ENCODE measurements around the gene PLN. TPM values are rescaled to one million over a fixed set of nuclear protein-coding genes. Genes with fewer than 3 reads are reported as not detected.

The PLN gene
- total and polyA plus RNA-seq, 2 experiments from 2014 or later: 0.40 to 0.80 TPM

GRCh38 chr6:118597636-118598035, 49.5 kb downstream of the PLN start:
- H3K4me3 ChIP-seq: no peak overlapping the region
- no peak overlapping the region for H2AFZ ChIP-seq
- no peaks in the 10 kb centered on the region for H3K27me3 ChIP-seq
- no peaks in the 10 kb centered on the region for H3K36me3 ChIP-seq (replicated peaks; ENCODE audit: insufficient read depth, low read depth)
- H3K4me2 ChIP-seq: no peak overlapping the region
- no peak for DNase-seq (ENCODE audit: low spot score)
- no peak overlapping the region for H3K27ac ChIP-seq
- no peak for TF ChIP-seq EZH2 (IDR thresholded peaks at IDR 0.05; ENCODE audit: borderline replicate concordance)
- no peak for TF ChIP-seq EZH2phosphoT487 (IDR thresholded peaks at IDR 0.05; ENCODE audit: low read depth, severe bottlenecking, unreplicated experiment)
- TF ChIP-seq CTCF (IDR thresholded peaks at IDR 0.05; ENCODE audit: poor library complexity): no peak
- H3K79me2 ChIP-seq: peaks cover 53% of the 10 kb centered on the region
- no peaks in the 10 kb centered on the region for H3K9me2 ChIP-seq (replicated peaks; ENCODE audit: insufficient read depth)
- WGBS (ENCODE audit: low lambda C conversion rate, missing lambda C conversion rate): 70% methylated on average over 3 of the region's 3 CpGs
- no peaks in the 10 kb centered on the region for H3K4me1 ChIP-seq (ENCODE audit: insufficient read depth)
- no peaks in the 10 kb centered on the region for H4K20me1 ChIP-seq (ENCODE audit: insufficient read depth, poor library complexity, severe bottlenecking)
- H3K9me3 ChIP-seq (ENCODE audit: low read depth): no peaks in the 10 kb centered on the region

GRCh38 chr6:118598324-118598723, 50.2 kb downstream of the PLN start:
- no peaks in the 10 kb centered on the region for H3K9me3 ChIP-seq (ENCODE audit: low read depth)
- H4K20me1 ChIP-seq (ENCODE audit: insufficient read depth, poor library complexity, severe bottlenecking): no peaks in the 10 kb centered on the region
- no peaks in the 10 kb centered on the region for H3K36me3 ChIP-seq (replicated peaks; ENCODE audit: insufficient read depth, low read depth)
- H2AFZ ChIP-seq: no peak overlapping the region
- no peaks in the 10 kb centered on the region for H3K9me2 ChIP-seq (replicated peaks; ENCODE audit: insufficient read depth)
- H3K79me2 ChIP-seq: peaks cover 51% of the 10 kb centered on the region
- H3K27me3 ChIP-seq: no peaks in the 10 kb centered on the region
- TF ChIP-seq EZH2phosphoT487 (IDR thresholded peaks at IDR 0.05; ENCODE audit: low read depth, severe bottlenecking, unreplicated experiment): no peak
- no peak for TF ChIP-seq CTCF (IDR thresholded peaks at IDR 0.05; ENCODE audit: poor library complexity)
- no peak for TF ChIP-seq EZH2 (IDR thresholded peaks at IDR 0.05; ENCODE audit: borderline replicate concordance)
- no peak overlapping the region for H3K4me3 ChIP-seq
- no peak for DNase-seq (ENCODE audit: low spot score)
- no peak overlapping the region for H3K4me2 ChIP-seq
- H3K27ac ChIP-seq: no peak overlapping the region
- no peaks in the 10 kb centered on the region for H3K4me1 ChIP-seq (ENCODE audit: insufficient read depth)
- WGBS (ENCODE audit: low lambda C conversion rate, missing lambda C conversion rate): 78% methylated on average over 2 of the region's 2 CpGs

- Histone ChIP-seq H2AFZ (no peak overlapping the region), H3K27ac (no peak overlapping the region), H3K79me2 (peaks cover 33% of the 10 kb centered on the region), H3K9me2 (replicated peaks; ENCODE audit: insufficient read depth) (no peaks in the 10 kb centered on the region), H3K4me2 (no peak overlapping the region), H4K20me1 (ENCODE audit: insufficient read depth, poor library complexity, severe bottlenecking) (no peaks in the 10 kb centered on the region), H3K9me3 (ENCODE audit: low read depth) (no peaks in the 10 kb centered on the region), H3K27me3 (no peaks in the 10 kb centered on the region), H3K36me3 (replicated peaks; ENCODE audit: insufficient read depth, low read depth) (no peaks in the 10 kb centered on the region), H3K4me1 (ENCODE audit: insufficient read depth) (no peaks in the 10 kb centered on the region), H3K4me3 (no peak overlapping the region)
- TF ChIP-seq EZH2 (IDR thresholded peaks at IDR 0.05; ENCODE audit: borderline replicate concordance) (no peak), EZH2phosphoT487 (IDR thresholded peaks at IDR 0.05; ENCODE audit: low read depth, severe bottlenecking, unreplicated experiment) (no peak)
- no peak for DNase-seq (ENCODE audit: low spot score)
- WGBS (ENCODE audit: low lambda C conversion rate, missing lambda C conversion rate): 100% methylated on average over 2 of the region's 2 CpGs
Measured at GRCh38 chr6:118602300-118602699, 54.2 kb downstream of the PLN start.

GRCh38 chr6:118603372-118603771, 55.3 kb downstream of the PLN start:
- Histone ChIP-seq H3K4me3 (no peak overlapping the region), H3K4me1 (ENCODE audit: insufficient read depth) (no peaks in the 10 kb centered on the region), H2AFZ (no peak overlapping the region), H3K4me2 (no peak overlapping the region), H3K36me3 (replicated peaks; ENCODE audit: insufficient read depth, low read depth) (no peaks in the 10 kb centered on the region), H3K9me2 (replicated peaks; ENCODE audit: insufficient read depth) (no peaks in the 10 kb centered on the region), H3K79me2 (peaks cover 40% of the 10 kb centered on the region), H3K27me3 (no peaks in the 10 kb centered on the region), H3K9me3 (ENCODE audit: low read depth) (no peaks in the 10 kb centered on the region), H3K27ac (no peak overlapping the region), H4K20me1 (ENCODE audit: insufficient read depth, poor library complexity, severe bottlenecking) (no peaks in the 10 kb centered on the region)
- 97% methylated on average over 2 of the region's 2 CpGs for WGBS (ENCODE audit: low lambda C conversion rate, missing lambda C conversion rate)
- TF ChIP-seq EZH2 (IDR thresholded peaks at IDR 0.05; ENCODE audit: borderline replicate concordance): no peak
- no peak for TF ChIP-seq EZH2phosphoT487 (IDR thresholded peaks at IDR 0.05; ENCODE audit: low read depth, severe bottlenecking, unreplicated experiment)
- TF ChIP-seq CTCF (IDR thresholded peaks at IDR 0.05; ENCODE audit: poor library complexity): no peak
- no peak for DNase-seq (ENCODE audit: low spot score)

Data from hepatocyte (in vitro differentiated cells).